HUES48 (cell line): ENCODE data around the gene STAT4.

Experiments
- H3K27ac ChIP-seq: one replicate; pipeline ENCODE4 v1.7.0; 2013; ENCODE audit warnings: low read depth, low read length, inconsistent platforms
- H3K27me3 ChIP-seq: 2 replicates; pipeline ENCODE4 v1.6.1; 2013; ENCODE audit warnings: mild to moderate bottlenecking, low read length; ENCODE audit not compliant: control insufficient read depth, insufficient read depth
- H3K36me3 ChIP-seq: 2 replicates; pipeline ENCODE4 v1.6.1; 2013; ENCODE audit warnings: low read length; ENCODE audit not compliant: control insufficient read depth, insufficient read depth
- H3K4me1 ChIP-seq: 2 replicates; pipeline ENCODE4 v1.6.1; 2013; ENCODE audit warnings: mild to moderate bottlenecking, low read length; ENCODE audit not compliant: control insufficient read depth, insufficient read depth
- H3K4me3 ChIP-seq: 2 replicates; pipeline ENCODE4 v1.5.1; 2013; ENCODE audit warnings: mild to moderate bottlenecking, low read depth, low read length
- H3K9ac ChIP-seq: 2 replicates; pipeline ENCODE4 v1.6.1; 2013; ENCODE audit warnings: mild to moderate bottlenecking, low read depth, low read length, moderate library complexity
- H3K9me3 ChIP-seq: 2 replicates; pipeline ENCODE4 v1.6.1; 2013; ENCODE audit warnings: low read length; ENCODE audit not compliant: control insufficient read depth, insufficient read depth

STAT4 gene

DNA sequence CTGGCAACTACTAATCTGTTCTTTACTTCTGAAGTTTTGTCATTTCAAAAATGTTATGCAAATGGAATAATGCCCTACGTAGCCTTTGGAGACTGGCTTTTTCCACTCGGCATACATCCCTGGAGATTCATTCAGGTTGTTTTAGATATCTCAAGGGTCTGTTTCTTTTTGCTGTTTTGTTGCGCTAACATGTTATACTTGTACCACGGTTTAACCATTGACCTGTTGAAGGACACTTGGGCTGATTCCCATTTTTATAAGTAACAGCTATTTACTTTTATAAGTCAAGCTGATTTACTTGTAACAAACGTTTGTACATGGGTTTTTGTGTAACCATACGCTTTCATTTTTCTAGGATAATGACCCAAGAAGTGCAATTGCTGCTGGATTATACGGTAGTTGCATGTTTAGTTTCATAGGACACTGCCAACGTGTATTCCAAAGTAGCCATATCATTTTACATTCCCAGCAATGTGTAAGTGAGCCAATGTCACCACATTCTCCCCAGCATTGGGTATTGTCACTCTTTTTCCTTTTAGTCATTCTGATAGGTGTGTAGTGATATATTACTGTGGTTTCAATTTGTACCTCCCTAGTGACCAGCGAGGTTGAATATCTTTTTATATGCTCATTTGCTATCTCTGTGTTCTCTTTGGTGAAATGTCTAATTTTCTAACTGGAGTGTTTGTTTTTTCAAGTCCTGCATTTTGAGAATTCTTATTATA is 36.5 kb upstream of the STAT4 start:
- Histone ChIP-seq H3K27me3 (no peaks in the 10 kb centered on the region), H3K9ac (no peak overlapping the region), H3K4me1 (no peaks in the 10 kb centered on the region), H3K36me3 (no peaks in the 10 kb centered on the region), H3K27ac (no peak overlapping the region), H3K9me3 (no peaks in the 10 kb centered on the region), H3K4me3 (no peak overlapping the region)

GRCh38 chr2:191184457-191184856 is 33.7 kb upstream of the STAT4 start:
- Histone ChIP-seq H3K27me3 (no peaks in the 10 kb centered on the region), H3K27ac (no peak overlapping the region), H3K4me1 (no peaks in the 10 kb centered on the region), H3K9ac (no peak overlapping the region), H3K36me3 (no peaks in the 10 kb centered on the region), H3K9me3 (no peaks in the 10 kb centered on the region), H3K4me3 (no peak overlapping the region)

DNA sequence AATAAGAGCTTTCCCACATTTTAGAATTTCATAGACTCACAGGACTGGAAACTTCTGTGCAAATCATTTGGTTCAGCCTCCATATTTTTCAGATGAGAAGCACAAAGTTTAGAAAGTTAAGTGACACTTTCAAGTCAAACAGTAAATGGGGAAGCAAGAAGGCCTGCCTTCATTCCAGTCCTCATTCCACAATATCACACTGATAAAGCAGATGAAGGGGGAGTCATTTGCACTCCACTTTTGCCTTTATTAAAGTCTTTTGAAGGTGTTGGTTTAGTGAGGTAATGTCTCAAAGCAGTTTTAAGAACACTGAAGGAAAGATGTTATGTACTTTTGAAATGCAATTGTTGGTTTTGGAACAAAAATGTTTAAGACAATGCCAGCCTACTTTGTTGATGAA is 32.7 kb upstream of the STAT4 start:
- Histone ChIP-seq H3K27ac (no peak overlapping the region), H3K27me3 (no peaks in the 10 kb centered on the region), H3K36me3 (no peaks in the 10 kb centered on the region), H3K9me3 (no peaks in the 10 kb centered on the region), H3K4me1 (no peaks in the 10 kb centered on the region), H3K9ac (no peak overlapping the region), H3K4me3 (no peak overlapping the region)

- Histone ChIP-seq H3K9me3 (no peaks in the 10 kb centered on the region), H3K4me3 (no peak overlapping the region), H3K27me3 (no peaks in the 10 kb centered on the region), H3K4me1 (no peaks in the 10 kb centered on the region), H3K27ac (no peak overlapping the region), H3K36me3 (no peaks in the 10 kb centered on the region), H3K9ac (no peak overlapping the region)
Measured at GRCh38 chr2:191183081-191183480, 32.3 kb upstream of the STAT4 start.

DNA sequence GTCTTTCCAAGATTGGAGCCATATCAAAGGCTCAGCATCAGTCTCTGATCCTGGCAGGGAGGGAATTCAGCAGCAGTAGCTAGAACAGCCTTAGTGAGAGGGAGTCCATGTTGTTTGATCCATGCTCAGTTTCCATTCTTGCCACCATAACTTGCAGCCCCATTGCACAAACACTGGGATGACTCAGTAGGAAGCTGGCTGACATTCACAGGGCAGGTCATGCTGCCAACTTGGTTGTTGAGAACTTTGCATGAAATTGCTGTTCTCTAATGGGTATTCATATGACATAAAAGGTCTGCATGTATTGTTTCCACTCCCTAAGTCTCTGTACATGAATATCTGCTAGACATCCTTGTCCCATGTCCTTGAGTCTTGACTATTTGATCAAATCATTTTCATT is 29.9 kb upstream of the STAT4 start:
- H3K9ac ChIP-seq = no peak overlapping the region
- no peak overlapping the region for H3K4me3 ChIP-seq
- H3K27me3 ChIP-seq = no peaks in the 10 kb centered on the region
- H3K36me3 ChIP-seq = no peaks in the 10 kb centered on the region
- H3K4me1 ChIP-seq = no peaks in the 10 kb centered on the region
- no peaks in the 10 kb centered on the region for H3K9me3 ChIP-seq
- no peak overlapping the region for H3K27ac ChIP-seq

DNA sequence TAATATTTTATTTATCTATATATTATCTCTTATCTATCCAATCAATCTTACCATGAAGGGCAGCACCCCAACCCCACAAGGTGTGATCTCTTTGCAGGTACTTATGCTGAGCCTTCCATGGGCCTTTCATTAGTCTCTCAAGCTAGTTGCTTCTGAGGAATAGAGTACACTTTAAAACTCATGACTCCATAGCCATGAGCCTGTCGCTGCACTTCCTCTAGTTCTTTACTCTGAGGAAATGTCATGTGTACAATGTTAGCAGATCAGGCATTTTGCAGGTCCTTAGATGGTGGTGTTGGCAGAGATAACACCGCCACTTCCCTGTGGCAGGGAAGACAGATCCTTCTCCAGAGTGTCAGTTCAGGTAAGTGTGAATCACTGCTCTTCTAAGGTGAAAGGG is 29.5 kb upstream of the STAT4 start:
- no peak overlapping the region for H3K4me3 ChIP-seq
- H3K9ac ChIP-seq = no peak overlapping the region
- H3K36me3 ChIP-seq = no peaks in the 10 kb centered on the region
- H3K9me3 ChIP-seq = no peaks in the 10 kb centered on the region
- H3K27ac ChIP-seq = no peak overlapping the region
- no peaks in the 10 kb centered on the region for H3K4me1 ChIP-seq
- no peaks in the 10 kb centered on the region for H3K27me3 ChIP-seq

DNA sequence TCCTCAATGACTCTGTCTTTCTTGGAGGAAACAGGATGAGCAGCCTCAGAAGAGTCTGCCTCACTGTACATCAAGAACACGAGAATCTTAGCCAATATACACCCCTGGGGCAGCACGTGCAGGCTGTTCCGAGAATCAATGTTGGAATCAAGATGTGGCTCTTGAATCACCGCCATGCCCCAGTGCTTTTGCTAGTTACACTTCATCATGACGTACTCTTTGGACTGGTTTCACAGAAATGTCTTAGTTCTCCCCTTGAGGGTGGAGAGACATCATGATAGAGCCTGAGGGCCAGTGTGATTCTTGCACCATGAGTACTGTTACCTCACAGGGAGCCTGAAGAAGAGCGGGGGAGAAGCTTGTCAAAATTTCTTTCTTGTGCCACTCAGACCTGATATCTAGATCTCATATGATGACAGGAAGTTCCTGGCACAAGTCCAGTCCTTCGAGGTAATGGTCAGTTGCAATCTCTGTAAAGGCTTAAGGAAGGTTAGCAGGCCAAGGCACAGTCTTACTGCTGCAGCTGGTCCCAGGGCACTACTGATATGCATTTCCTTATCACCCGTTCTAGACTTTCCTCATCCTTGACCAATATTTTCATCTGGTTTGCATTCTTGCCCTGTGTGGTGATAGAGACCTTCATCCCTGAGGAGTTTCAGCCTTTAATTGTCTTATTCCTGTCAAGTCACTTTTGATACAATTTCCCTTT is 28.2 kb upstream of the STAT4 start:
- H3K27ac ChIP-seq = no peak overlapping the region
- peaks cover 10% of the 10 kb centered on the region for H3K4me1 ChIP-seq
- no peaks in the 10 kb centered on the region for H3K36me3 ChIP-seq
- no peaks in the 10 kb centered on the region for H3K9me3 ChIP-seq
- no peak overlapping the region for H3K4me3 ChIP-seq
- H3K27me3 ChIP-seq = no peaks in the 10 kb centered on the region
- no peak overlapping the region for H3K9ac ChIP-seq

DNA sequence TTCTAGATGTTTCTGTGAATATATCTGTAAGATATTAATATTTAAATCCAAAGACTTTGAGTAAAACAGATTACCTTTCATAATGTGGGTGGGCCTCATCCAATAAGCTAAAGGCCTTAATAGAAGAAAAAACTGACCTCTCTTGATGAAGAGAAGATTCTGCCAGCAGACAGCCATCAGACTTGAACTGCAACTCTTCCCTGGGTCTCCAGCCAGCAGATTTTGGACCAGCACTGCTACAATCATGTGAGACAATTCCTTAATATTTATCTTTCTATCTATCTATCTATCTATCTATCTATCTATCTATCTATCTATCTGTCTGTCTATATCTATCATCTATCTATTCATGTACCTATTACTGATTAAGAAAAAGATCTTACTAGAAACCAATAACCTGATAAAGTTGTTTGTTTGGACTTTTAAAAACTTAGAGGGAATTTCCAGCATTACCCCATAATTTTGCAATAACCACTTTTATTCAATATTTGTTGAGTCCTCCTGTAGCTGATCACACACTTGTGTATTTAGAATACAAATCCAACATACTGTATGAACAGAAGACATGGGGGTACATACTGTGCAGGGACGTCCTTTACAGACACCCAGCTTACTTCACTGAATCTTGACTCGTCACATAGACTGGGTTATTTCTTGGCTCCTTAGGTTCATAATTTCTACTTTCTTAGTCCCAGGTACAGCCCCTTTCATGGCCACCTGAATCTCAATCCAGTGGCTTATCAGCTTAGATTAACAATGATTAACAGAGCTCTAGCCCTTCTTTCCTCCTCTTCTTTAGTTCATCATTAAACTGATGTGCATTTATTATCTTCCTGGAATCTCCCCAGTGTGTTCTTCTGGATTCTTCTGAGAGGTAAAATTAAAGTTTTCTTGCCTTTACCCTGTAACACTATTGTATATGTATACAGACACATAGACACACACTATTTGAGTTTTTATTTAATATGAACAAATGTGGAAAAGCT is 27.2 kb upstream of the STAT4 start:
- peaks cover 13% of the 10 kb centered on the region for H3K4me1 ChIP-seq
- H3K36me3 ChIP-seq = no peaks in the 10 kb centered on the region
- no peaks in the 10 kb centered on the region for H3K9me3 ChIP-seq
- H3K27ac ChIP-seq = no peak overlapping the region
- no peak overlapping the region for H3K4me3 ChIP-seq
- no peak overlapping the region for H3K9ac ChIP-seq
- H3K27me3 ChIP-seq = no peaks in the 10 kb centered on the region

DNA sequence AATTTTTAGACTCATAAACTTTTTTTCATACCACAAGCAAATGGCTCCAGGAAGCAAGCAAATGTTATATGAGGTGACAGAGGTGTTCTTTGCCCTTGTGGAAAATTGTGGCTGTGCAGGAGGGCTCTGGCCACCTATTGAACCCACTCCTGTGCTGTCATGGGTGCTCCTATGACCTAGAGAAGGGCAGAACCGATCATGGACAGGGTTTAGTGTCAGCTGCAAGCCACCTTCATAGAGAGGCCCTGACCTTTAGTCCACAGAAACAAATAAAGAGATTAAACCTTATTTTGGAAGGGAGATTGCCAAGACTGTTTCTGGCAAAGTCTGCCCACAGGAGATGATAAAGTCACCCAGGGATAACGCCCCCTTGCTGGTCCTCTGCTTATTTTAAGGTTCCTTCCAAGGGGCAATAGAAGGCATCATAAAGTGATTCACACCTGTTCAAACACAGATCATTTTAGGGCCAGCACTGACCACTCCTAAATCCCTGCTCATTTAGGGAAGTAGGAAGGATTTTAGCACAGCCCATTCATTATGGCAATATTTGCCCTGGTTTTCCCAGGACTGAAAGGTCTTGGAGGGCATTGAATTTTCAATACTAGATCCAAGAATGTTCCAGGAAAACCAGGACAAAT is 26.1 kb upstream of the STAT4 start:
- H3K4me1 ChIP-seq = peaks cover 13% of the 10 kb centered on the region
- no peaks in the 10 kb centered on the region for H3K36me3 ChIP-seq
- H3K27ac ChIP-seq = no peak overlapping the region
- no peak overlapping the region for H3K9ac ChIP-seq
- no peaks in the 10 kb centered on the region for H3K27me3 ChIP-seq
- H3K9me3 ChIP-seq = no peaks in the 10 kb centered on the region
- H3K4me3 ChIP-seq = no peak overlapping the region

DNA sequence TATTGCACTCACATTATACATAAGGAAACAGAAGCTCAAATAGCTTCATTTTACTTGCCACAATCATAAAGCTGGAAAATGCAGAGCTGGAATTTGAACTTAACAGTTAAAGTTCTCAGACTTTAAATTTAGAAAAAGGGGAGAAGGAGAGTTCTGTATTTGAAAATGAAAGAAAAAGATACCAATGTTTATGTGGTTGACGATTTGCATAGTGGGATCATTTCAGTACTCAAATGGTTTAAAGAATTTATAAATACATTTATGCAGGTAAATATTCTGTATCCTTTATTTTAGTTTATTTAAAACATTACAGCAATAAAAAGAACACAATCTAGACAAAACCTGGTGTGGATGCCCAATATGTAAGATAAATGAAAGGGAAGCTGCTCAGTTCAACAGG is 25.5 kb upstream of the STAT4 start:
- H3K27ac ChIP-seq = no peak overlapping the region
- no peaks in the 10 kb centered on the region for H3K36me3 ChIP-seq

More for the DNA sequence above, 25.5 kb upstream of the STAT4 start:
- Histone ChIP-seq H3K9ac (no peak overlapping the region), H3K4me1 (peaks cover 13% of the 10 kb centered on the region), H3K9me3 (no peaks in the 10 kb centered on the region), H3K27me3 (no peaks in the 10 kb centered on the region), H3K4me3 (no peak overlapping the region)
